Activated CD8-positive, alpha-beta memory T cell treated with anti-CD3 and anti-CD28 coated beads, Interleukin-2, amount 10 ng/mL, durations not matched to agents 7 days and 5 days (primary cell): ENCODE results near the gene COLEC12. TPM values are rescaled to one million over a fixed set of nuclear protein-coding genes. Genes with fewer than 3 reads are reported as not detected.

ENCODE experiments used
- ATAC-seq: fragments of 150-1000 bp; cut with Tn5 transposase; one replicate; pipeline ENCODE4 v1.10.0; 2021; ENCODE audit warnings: moderate library complexity
- CTCF ChIA-PET: fragments of 350-600 bp; sonication (Branson Sonifier 250); formaldehyde crosslinking; loops from one replicate; lab custom pipeline; 2021; ENCODE audit warnings: antibody characterized with exemption; lab: Charles Lee
- DNase-seq: peaks from one replicate; pipeline ENCODE4 v3.0.0-alpha.2; 2020
- H3K27ac Mint-ChIP-seq: one replicate; pipeline ENCODE4 v1.8.0; 2021; ENCODE audit warnings: mild to moderate bottlenecking, mixed read lengths
- H3K27me3 Mint-ChIP-seq: one replicate; pipeline ENCODE4 v1.8.0; 2021; ENCODE audit warnings: mixed read lengths
- H3K36me3 Mint-ChIP-seq: one replicate; pipeline ENCODE4 v1.8.0; 2021; ENCODE audit warnings: mild to moderate bottlenecking, mixed read lengths
- H3K4me1 Mint-ChIP-seq: one replicate; pipeline ENCODE4 v1.8.0; 2021; ENCODE audit warnings: mixed read lengths
- H3K4me3 Mint-ChIP-seq: one replicate; pipeline ENCODE4 v1.8.0; 2021; ENCODE audit warnings: mild to moderate bottlenecking, moderate library complexity, mixed read lengths
- H3K9me3 Mint-ChIP-seq: one replicate; pipeline ENCODE4 v1.8.0; 2022; ENCODE audit warnings: low read depth, mixed read lengths
- total RNA-seq, 2 experiments: library from RNA; stranded (reverse); gene quantifications; one replicate each; pipeline ENCODE4 v1.2.3, GENCODE V29; 2021

The COLEC12 gene
- total RNA-seq, 2 experiments from 2014 or later, result not detected

DNA sequence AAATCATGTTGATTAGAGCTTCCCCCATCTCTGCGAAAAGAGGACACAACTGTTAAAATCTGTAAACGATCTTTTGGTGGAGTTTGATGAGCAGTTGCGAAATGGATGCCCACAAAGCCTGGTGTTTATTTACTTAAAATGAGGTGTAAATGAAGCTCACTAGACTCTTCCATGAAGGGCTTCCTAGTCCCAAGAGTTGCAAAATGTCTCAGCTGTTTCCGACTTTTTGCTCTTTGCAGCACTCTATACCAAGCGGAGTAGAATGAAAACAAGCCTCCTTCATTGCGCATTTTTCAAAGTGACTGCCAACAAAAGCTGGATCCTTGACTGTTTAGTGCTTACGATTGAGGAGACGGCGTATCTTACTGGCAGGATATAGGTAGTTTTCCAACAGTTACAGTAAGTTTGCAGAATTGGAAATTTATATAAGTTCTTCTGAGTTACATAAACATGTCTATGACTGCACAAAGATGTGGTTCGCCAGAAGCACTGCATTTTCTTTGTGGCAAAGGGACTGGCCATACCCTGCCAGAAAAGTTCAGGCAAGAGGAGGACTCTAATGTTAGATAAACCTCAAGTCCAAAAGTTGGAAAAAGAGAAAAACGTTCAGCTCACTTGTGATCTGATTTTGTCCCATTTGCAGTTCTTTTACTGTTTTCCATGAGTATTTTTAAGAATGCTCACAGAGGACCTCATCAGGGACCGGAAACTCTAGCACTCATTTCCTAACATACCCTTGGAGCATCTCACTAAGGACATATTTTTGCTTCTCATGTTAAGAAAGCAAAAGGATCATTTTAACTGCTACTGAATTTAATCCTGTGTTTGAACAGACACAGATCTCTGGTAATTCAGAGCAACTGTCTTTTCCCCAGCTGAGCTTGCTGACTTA, 42.7 kb downstream of the COLEC12 start:
- H3K4me3 Mint-ChIP-seq, result no peak overlapping the region
- ATAC-seq (no peak), DNase-seq (no peak)
- CTCF ChIA-PET, result no interaction called here
- H3K27me3 Mint-ChIP-seq, result peaks cover 13% of the 10 kb centered on the region
- H3K9me3 Mint-ChIP-seq, result no peaks in the 10 kb centered on the region
- no peaks in the 10 kb centered on the region for H3K36me3 Mint-ChIP-seq
- H3K27ac Mint-ChIP-seq, result no peak overlapping the region
- H3K4me1 Mint-ChIP-seq, result no peaks in the 10 kb centered on the region

DNA sequence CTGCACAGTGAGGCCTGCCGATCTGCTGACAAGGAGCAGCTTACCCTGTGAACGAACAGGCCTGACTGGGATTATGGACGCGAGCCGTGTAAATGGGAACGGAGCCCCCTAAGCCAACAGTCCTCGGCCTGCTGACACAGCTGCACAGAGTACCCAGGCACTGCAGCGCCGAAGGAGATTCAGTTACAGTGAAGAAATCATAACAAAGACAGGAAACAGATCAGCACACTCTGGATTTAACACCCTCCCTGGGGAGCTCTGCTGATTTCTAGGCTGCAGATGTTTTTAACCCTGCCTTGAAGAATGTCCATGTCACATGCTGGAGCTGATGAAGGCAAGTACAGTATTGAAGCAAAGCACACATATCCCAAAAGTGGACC, 43.4 kb downstream of the COLEC12 start:
- peaks cover 10% of the 10 kb centered on the region for H3K27me3 Mint-ChIP-seq
- no peak overlapping the region for H3K27ac Mint-ChIP-seq
- DNase-seq, result no peak
- H3K9me3 Mint-ChIP-seq, result no peaks in the 10 kb centered on the region
- CTCF ChIA-PET, result no interaction called here
- no peak overlapping the region for H3K4me3 Mint-ChIP-seq
- no peaks in the 10 kb centered on the region for H3K4me1 Mint-ChIP-seq
- ATAC-seq, result no peak
- H3K36me3 Mint-ChIP-seq, result no peaks in the 10 kb centered on the region

DNA sequence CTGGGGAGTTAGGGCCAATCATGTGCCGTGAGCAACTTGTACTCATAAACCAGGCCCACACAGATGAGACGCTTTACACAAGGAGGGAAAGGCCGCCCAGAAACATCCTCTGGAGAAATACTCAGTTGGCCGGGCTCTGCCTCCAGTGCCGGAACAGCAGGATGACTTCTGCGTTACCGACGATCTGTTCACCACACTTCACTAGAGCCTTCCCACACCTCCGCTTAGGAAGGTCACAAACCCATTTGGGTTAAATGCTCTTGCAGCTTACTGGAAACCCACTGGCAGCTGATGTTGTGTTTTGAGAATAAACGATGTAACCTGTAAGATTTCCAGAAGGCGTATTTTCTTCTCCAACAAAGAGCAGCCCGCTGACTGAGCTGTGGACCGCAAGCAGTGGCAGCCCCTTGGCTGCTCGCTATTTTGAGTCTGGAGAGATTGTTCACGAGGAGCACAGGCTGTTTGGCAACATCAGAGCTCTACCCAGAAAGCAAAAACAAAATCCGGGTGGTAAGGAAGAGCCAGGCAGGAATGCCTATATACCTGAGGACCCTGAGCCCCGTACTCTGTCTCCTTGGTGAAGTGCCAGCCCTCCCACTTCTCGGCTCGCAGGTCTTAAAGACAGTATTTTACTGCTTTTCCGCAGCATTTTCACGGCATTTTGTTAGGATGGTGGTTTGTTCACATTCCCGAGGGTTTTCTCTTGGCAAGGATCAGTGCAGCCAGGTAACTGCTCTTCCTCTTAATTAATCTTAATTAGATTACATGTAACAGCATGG, 44.0 kb downstream of the COLEC12 start:
- no peaks in the 10 kb centered on the region for H3K9me3 Mint-ChIP-seq
- no peak for DNase-seq
- H3K4me1 Mint-ChIP-seq, result no peaks in the 10 kb centered on the region
- no peak overlapping the region for H3K27ac Mint-ChIP-seq
- ATAC-seq, result no peak
- CTCF ChIA-PET, result no interaction called here
- H3K36me3 Mint-ChIP-seq, result no peaks in the 10 kb centered on the region
- peaks cover 7% of the 10 kb centered on the region for H3K27me3 Mint-ChIP-seq
- no peak overlapping the region for H3K4me3 Mint-ChIP-seq

DNA sequence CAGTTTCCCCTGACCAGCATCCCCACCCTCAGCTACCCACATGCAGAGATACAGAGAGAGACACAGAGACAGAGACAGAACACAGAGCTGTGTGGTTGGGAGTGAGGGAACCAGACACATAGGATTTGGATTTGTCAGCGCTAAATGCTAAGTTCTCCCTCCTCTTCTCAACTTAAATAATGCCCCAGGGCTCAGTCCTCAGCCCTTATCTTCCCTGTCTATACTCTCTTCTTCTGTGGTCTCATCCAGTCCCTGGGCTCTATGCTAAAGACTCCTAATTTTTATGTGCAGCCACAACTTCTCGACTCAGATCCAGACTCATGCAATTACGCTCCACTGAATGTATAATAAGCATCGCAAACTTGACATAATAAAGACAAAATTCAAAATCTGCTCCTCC, 47.1 kb downstream of the COLEC12 start:
- Mint-ChIP-seq H3K27me3 (peaks cover 7% of the 10 kb centered on the region), H3K9me3 (no peaks in the 10 kb centered on the region), H3K27ac (no peak overlapping the region), H3K4me3 (no peak overlapping the region), H3K4me1 (no peaks in the 10 kb centered on the region), H3K36me3 (no peaks in the 10 kb centered on the region)
- CTCF ChIA-PET, result no interaction called here
- no peak for ATAC-seq
- DNase-seq, result no peak

DNA sequence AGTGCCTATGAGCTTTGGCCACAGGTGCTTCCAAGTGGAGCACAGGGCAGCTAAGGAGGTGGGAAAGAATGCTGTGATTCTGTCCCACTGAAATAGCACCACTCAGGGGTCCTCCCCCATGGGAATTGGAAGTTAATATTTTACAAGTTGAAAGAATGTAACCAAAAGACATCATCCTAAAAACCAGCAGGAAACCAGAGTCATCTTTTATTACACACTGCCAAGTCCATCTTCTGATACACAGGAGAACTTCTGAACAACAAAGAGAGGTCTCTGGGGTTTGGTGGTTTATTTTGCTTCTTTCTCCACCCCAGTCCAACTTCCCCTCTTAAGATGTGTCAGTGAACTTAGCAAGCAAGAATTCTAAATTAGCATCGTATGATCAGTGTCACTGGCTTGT, 47.7 kb downstream of the COLEC12 start:
- ATAC-seq, result no peak
- H3K9me3 Mint-ChIP-seq, result no peaks in the 10 kb centered on the region
- CTCF ChIA-PET, result no interaction called here
- H3K4me3 Mint-ChIP-seq, result no peak overlapping the region
- H3K4me1 Mint-ChIP-seq, result no peaks in the 10 kb centered on the region
- H3K27me3 Mint-ChIP-seq, result peaks cover 7% of the 10 kb centered on the region
- H3K27ac Mint-ChIP-seq, result no peak overlapping the region
- DNase-seq, result no peak
- H3K36me3 Mint-ChIP-seq, result no peaks in the 10 kb centered on the region

DNA sequence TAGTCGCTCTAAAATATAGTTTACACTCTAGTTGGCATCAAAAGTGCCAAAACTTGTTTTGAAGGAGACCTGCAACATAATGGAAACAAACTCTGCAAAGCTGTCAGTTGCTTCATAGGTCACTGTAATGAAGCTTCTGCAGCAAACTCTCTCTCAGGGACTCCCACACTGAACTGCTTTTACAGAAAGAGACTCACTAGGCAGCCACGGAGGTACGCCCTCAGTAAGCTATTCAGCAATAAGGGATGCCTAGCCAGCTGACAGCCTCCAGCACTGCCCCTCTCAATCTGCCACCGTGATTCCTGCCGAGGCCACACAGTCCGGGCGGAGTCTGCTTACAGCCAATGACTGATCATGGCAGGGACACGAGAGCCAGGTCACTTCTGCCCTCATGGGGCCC, 51.1 kb downstream of the COLEC12 start:
- H3K27ac Mint-ChIP-seq, result no peak overlapping the region
- CTCF ChIA-PET, result no interaction called here
- H3K36me3 Mint-ChIP-seq, result no peaks in the 10 kb centered on the region
- ATAC-seq (no peak), DNase-seq (no peak)
- peaks cover 3% of the 10 kb centered on the region for H3K27me3 Mint-ChIP-seq
- H3K4me3 Mint-ChIP-seq, result no peak overlapping the region
- no peaks in the 10 kb centered on the region for H3K9me3 Mint-ChIP-seq
- no peaks in the 10 kb centered on the region for H3K4me1 Mint-ChIP-seq

DNA sequence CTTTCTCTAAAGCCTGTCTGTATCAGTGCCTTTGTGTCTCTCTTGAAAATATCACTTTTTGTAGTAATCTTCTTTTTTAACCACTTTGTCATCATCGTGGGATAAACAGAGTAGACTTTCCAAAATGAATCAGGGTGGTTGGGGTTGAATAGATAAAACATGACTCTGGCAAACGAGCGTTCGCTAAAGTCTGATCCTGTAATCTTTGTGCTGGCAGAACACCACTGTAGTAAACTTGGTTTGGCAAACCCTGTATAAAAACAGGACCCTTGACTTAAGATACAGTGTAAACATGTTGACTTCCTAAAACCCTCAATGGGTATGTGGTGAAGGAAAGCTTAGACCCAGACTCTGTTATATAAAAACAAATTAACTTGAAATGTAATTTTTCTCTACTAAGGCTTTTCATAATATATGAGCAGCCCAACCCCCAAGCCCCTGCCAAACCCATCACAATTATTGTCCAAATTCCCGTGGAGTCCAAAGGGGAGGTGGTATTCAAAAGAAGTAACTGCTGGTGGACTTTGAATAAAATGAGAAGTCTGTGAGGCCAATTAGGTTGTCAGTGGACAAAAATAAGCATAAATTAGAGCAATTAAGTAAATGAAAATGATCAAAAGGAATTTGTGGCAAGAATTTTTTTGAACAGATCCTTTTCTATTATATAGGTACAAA, 52.2 kb downstream of the COLEC12 start:
- H3K27ac Mint-ChIP-seq, result no peak overlapping the region
- H3K9me3 Mint-ChIP-seq, result no peaks in the 10 kb centered on the region
- no peaks in the 10 kb centered on the region for H3K4me1 Mint-ChIP-seq
- H3K36me3 Mint-ChIP-seq, result no peaks in the 10 kb centered on the region
- H3K27me3 Mint-ChIP-seq, result peaks cover 3% of the 10 kb centered on the region
- no peak for DNase-seq
- ATAC-seq, result no peak
- no peak overlapping the region for H3K4me3 Mint-ChIP-seq
- CTCF ChIA-PET, result no interaction called here

DNA sequence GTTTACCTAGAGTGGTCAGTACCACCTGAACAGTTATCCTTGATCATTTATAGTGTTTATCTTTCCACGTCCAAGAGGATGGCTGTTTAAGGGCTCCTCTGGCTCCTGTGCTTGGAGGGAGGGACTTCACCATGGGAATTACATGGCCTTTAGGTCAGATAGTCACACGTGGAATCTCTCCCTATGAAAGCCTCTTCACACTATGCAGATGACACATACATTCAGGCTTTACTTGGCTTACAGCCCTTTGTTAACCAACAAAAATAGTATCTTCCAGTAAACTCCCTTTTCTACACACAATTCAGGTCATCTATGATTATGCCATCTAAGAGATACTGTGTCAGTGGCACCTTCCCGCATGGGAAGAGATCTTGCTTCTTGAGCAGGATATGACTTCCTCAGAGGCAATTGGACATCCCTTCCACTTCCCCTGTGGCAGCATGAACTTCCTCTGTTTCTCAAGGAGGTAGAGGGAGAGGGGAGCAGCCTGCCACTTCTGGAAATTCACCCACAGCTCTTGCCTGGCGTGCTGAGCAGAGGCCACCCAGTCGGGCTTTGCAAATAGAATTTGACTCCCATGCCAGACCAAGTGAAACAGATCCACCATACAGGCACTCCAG, 53.5 kb downstream of the COLEC12 start:
- H3K36me3 Mint-ChIP-seq, result no peaks in the 10 kb centered on the region
- no peaks in the 10 kb centered on the region for H3K9me3 Mint-ChIP-seq
- no peak overlapping the region for H3K27ac Mint-ChIP-seq
- H3K4me3 Mint-ChIP-seq, result no peak overlapping the region
- ATAC-seq, result no peak
- CTCF ChIA-PET, result no interaction called here
- DNase-seq, result no peak
- no peaks in the 10 kb centered on the region for H3K4me1 Mint-ChIP-seq
- peaks cover 3% of the 10 kb centered on the region for H3K27me3 Mint-ChIP-seq

DNA sequence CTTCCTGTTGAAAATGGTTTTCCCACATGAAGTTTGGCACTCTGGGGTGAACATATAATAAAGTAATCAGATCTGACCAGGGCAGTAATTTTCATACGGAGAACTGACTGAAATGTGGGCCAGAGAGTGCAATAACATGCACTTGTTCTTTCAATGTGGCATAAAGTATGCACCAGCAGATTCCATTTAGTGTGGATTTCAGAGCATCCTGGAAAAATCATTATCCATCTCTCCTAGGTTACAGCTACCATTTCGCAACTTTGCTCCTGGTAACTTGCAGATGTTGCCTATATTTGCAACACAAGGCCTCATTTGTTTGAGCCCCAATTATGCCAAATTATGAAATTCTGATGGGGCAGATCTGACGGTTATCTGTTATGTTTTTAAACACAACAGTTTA, 55.4 kb downstream of the COLEC12 start:
- H3K4me1 Mint-ChIP-seq, result no peaks in the 10 kb centered on the region
- CTCF ChIA-PET, result no interaction called here
- DNase-seq, result no peak
- H3K36me3 Mint-ChIP-seq, result no peaks in the 10 kb centered on the region
- no peak overlapping the region for H3K4me3 Mint-ChIP-seq
- H3K9me3 Mint-ChIP-seq, result no peaks in the 10 kb centered on the region
- peaks cover 3% of the 10 kb centered on the region for H3K27me3 Mint-ChIP-seq
- H3K27ac Mint-ChIP-seq, result no peak overlapping the region
- ATAC-seq, result no peak

DNA sequence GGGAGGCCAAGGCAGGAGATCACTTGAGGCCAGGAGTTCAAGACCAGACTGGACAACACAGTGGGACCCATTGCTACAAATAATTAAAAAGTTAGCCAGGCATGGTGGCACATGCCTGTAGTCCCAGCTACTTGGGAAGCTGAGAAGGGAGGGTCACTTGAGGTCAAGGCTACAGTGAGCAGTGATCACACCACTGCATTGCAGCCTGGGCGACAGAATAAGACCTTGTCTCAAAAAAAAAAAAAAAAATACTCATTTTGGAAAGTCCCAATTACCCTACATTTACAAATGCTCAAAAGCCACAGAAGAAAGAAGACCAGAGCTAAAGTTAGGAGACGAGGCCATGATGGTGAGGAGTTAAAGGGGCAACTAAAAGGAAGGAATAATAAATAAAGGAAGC, 61.9 kb downstream of the COLEC12 start:
- DNase-seq (no peak), ATAC-seq (no peak)
- H3K36me3 Mint-ChIP-seq, result no peaks in the 10 kb centered on the region
- no peaks in the 10 kb centered on the region for H3K9me3 Mint-ChIP-seq
- H3K27me3 Mint-ChIP-seq, result peaks cover 5% of the 10 kb centered on the region
- H3K27ac Mint-ChIP-seq, result no peak overlapping the region
- no peaks in the 10 kb centered on the region for H3K4me1 Mint-ChIP-seq
- CTCF ChIA-PET, result no interaction called here
- no peak overlapping the region for H3K4me3 Mint-ChIP-seq

DNA sequence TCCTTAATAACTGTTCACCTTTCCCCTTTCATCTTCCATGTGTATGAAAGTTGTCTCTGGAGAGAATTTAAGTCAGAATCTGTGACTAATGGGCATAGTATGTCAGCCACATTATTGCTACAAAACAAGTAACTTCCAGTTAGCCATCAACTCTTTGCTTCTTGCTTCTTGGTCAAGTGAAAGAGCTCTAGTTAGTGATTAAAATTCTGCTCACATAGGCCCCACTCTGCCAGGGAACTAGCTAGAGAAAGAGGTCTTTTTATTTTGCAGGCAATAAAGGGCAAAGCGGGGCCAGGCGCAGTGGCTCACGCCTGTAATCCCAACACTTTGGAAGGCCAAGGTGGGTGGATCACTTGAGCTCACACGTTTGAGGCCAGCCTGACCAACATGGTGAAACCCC, 64.6 kb downstream of the COLEC12 start:
- no peak overlapping the region for H3K27ac Mint-ChIP-seq
- H3K4me1 Mint-ChIP-seq, result no peaks in the 10 kb centered on the region
- ATAC-seq (no peak), DNase-seq (no peak)
- peaks cover 5% of the 10 kb centered on the region for H3K27me3 Mint-ChIP-seq
- H3K36me3 Mint-ChIP-seq, result no peaks in the 10 kb centered on the region
- H3K4me3 Mint-ChIP-seq, result no peak overlapping the region
- CTCF ChIA-PET, result no interaction called here
- no peaks in the 10 kb centered on the region for H3K9me3 Mint-ChIP-seq

DNA sequence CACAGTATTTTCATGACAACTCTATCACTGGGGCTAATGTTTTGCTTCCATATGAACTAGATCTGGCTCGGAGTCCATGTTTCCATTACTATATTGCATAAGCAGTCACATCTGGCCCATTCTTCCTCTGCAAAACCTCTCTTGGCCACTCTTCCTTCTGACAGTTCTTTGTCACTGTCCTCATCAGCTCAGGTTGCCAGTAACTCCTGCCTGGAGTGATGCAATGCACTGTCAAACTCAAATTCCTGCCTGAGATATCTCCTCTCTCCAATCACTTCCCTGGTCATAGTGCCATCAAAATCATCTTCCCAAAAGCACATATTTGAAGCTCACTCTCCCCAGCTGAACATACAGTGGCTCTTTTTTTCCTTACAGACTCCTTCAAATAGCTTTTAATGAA, 66.1 kb downstream of the COLEC12 start:
- H3K9me3 Mint-ChIP-seq, result no peaks in the 10 kb centered on the region
- DNase-seq (no peak), ATAC-seq (no peak)
- H3K27ac Mint-ChIP-seq, result no peak overlapping the region
- H3K4me1 Mint-ChIP-seq, result no peaks in the 10 kb centered on the region
- CTCF ChIA-PET, result interaction anchor here (1.5 kb wide), 1 partner anchor 9 kb away, joined by 3 read pairs; no protein-coding TSS in a partner anchor
- H3K4me3 Mint-ChIP-seq, result no peak overlapping the region
- no peaks in the 10 kb centered on the region for H3K36me3 Mint-ChIP-seq
- H3K27me3 Mint-ChIP-seq, result peaks cover 5% of the 10 kb centered on the region

DNA sequence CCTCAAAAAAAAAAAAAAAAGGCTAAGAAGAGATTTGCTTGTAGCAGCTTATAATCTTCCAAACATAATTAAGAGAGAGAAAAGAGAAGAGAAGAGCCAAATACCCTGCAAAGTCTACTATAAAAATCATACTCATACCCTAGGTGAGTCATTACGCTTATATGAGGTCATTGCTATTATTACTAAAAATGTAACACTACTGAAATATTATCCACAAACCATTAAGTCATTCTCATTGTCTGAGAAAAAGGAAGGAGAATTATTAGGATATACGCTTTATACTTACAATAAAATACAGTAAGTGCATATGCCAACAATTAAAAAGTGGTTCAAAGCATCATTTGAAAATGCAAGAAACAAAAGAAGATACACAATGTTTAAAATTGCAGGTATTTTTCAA, 66.5 kb downstream of the COLEC12 start:
- no peak for ATAC-seq
- Mint-ChIP-seq H3K36me3 (no peaks in the 10 kb centered on the region), H3K4me3 (no peak overlapping the region), H3K27me3 (peaks cover 5% of the 10 kb centered on the region), H3K27ac (no peak overlapping the region), H3K9me3 (no peaks in the 10 kb centered on the region), H3K4me1 (no peaks in the 10 kb centered on the region)
- CTCF ChIA-PET, result interaction anchor here (1.5 kb wide), 1 partner anchor 9 kb away, joined by 3 read pairs; no protein-coding TSS in a partner anchor
- no peak for DNase-seq
